Measurements from ENCODE around the gene ST6GAL1. TPM values are rescaled to one million over a fixed set of nuclear protein-coding genes. Genes with fewer than 3 reads are reported as not detected.
A peak's percentile ranks its signal among the peaks of the same experiment; 100 is the strongest.
"Not testable (repeated sequence)": the region's sequence is repeated elsewhere in the genome, so short reads cannot be mapped to it uniquely, and the experiment has no call there.

The ST6GAL1 gene
- 33.8 TPM for total RNA-seq

GRCh38 chr3:186930143-186930640 lies at the start of gene ST6GAL1:
Gene ST6GAL1 (plus strand): TSS chr3:186930526. CDS start chr3:187042704, 112,178 bp downstream.
- DNase-seq (ENCODE audit: low spot score in 2 of 2) (peak in 1 of 2 donors; percentile 29), FAIRE-seq (no peak)

GRCh38 chr3:186882150-186882524 lies 48.2 kb upstream of the ST6GAL1 start:
- DNase-seq (ENCODE audit: low spot score in 2 of 2) (no peak), FAIRE-seq (no peak)

GRCh38 chr3:186882881-186883685 lies 47.2 kb upstream of the ST6GAL1 start:
- FAIRE-seq (no peak), DNase-seq (ENCODE audit: low spot score in 2 of 2) (no peak)

- no peak for DNase-seq (ENCODE audit: low spot score in 2 of 2)
- FAIRE-seq, result no peak
Observed at GRCh38 chr3:186883686-186884058, 46.7 kb upstream of the ST6GAL1 start.

GRCh38 chr3:186884868-186885267 lies 45.5 kb upstream of the ST6GAL1 start:
- not testable (repeated sequence) for FAIRE-seq; DNase-seq (ENCODE audit: low spot score in 2 of 2)

GRCh38 chr3:186886202-186886981 lies 43.9 kb upstream of the ST6GAL1 start:
- DNase-seq (ENCODE audit: low spot score in 2 of 2) (no peak), FAIRE-seq (no peak)

- not testable (repeated sequence) for DNase-seq (ENCODE audit: low spot score in 2 of 2); FAIRE-seq
Observed at GRCh38 chr3:186887507-186887938, 42.8 kb upstream of the ST6GAL1 start.

GRCh38 chr3:186888569-186888968 lies 41.8 kb upstream of the ST6GAL1 start:
- no peak for DNase-seq (ENCODE audit: low spot score in 2 of 2)
- FAIRE-seq, result no peak

GRCh38 chr3:186889698-186890097 lies 40.6 kb upstream of the ST6GAL1 start:
- not testable (repeated sequence) for DNase-seq (ENCODE audit: low spot score in 2 of 2); FAIRE-seq

- no peak for DNase-seq (ENCODE audit: low spot score in 2 of 2)
- FAIRE-seq, result no peak
Observed at GRCh38 chr3:186890911-186891310, 39.4 kb upstream of the ST6GAL1 start.

- not testable (repeated sequence) for DNase-seq (ENCODE audit: low spot score in 2 of 2); FAIRE-seq
Observed at GRCh38 chr3:186893071-186893470, 37.3 kb upstream of the ST6GAL1 start.

GRCh38 chr3:186895406-186895805 lies 34.9 kb upstream of the ST6GAL1 start:
- FAIRE-seq (no peak), DNase-seq (ENCODE audit: low spot score in 2 of 2) (no peak)

GRCh38 chr3:186896006-186896405 lies 34.3 kb upstream of the ST6GAL1 start:
- no peak for FAIRE-seq
- no peak for DNase-seq (ENCODE audit: low spot score in 2 of 2)

- no peak for DNase-seq (ENCODE audit: low spot score in 2 of 2)
- FAIRE-seq, result no peak
Observed at GRCh38 chr3:186896875-186897274, 33.5 kb upstream of the ST6GAL1 start.

GRCh38 chr3:186901135-186901734 lies 29.1 kb upstream of the ST6GAL1 start:
- FAIRE-seq, result no peak
- no peak for DNase-seq (ENCODE audit: low spot score in 2 of 2)

- no peak for FAIRE-seq
- DNase-seq (ENCODE audit: low spot score in 2 of 2), result no peak
Observed at GRCh38 chr3:186902154-186902553, 28.2 kb upstream of the ST6GAL1 start.

GRCh38 chr3:186902713-186903112 lies 27.6 kb upstream of the ST6GAL1 start:
- FAIRE-seq (no peak), DNase-seq (ENCODE audit: low spot score in 2 of 2) (no peak)

- DNase-seq (ENCODE audit: low spot score in 2 of 2); FAIRE-seq: not testable (repeated sequence)
Observed at GRCh38 chr3:186903676-186904075, 26.6 kb upstream of the ST6GAL1 start.

- FAIRE-seq; DNase-seq (ENCODE audit: low spot score in 2 of 2): not testable (repeated sequence)
Observed at GRCh38 chr3:186907075-186907474, 23.3 kb upstream of the ST6GAL1 start.

GRCh38 chr3:186909078-186909853 lies 21.1 kb upstream of the ST6GAL1 start:
- no peak for FAIRE-seq
- no peak for DNase-seq (ENCODE audit: low spot score in 2 of 2)

Measured in frontal cortex (tissue), 4 donors.